ENCODE measurements around the gene NPW. TPM values are rescaled to one million over a fixed set of nuclear protein-coding genes. Genes with fewer than 3 reads are reported as not detected.
"Not testable (repeated sequence)": the region's sequence is repeated elsewhere in the genome, so short reads cannot be mapped to it uniquely, and the experiment has no call there.

NPW gene
- total and polyA plus RNA-seq, 11 donors: 0.19 to 0.69 TPM; not detected in 9

DNA sequence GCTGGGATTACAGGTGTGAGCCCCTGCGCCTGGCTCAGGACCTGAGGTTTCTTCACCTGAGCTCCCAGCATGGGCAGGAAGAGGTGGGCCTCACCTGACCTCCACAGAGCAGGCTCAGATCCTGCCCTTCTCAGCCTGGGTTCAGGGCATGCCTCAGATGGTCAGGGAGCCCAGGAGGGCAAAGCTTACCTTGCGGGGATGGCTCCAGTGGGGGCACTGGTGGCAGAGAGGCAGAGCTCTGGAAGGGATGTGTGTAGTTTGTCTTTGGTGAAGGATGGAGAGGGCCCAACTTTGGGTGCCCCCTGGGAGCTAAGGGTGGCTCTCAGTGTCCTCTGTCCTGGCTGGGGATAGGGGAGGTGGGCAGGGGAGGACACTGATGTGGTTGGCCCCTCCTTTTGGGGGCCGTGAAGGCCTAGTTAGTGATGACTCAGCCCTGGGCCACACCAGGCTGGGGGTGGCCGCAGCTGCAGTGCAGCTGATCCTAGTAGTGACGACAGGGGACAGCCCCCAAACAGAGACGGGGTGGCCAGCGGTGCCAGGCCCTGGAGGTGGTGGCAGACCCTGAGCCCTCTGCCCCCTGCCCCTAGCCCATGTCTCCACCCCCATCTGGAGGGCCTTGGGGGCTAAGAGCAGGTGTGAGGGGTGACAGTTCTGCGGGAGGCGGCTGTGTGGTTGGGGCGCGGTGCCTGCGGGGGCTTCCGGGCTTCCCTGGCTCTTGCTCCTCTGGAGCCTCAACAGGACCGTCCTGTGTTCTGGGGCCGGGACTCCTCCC is 12.9 kb downstream of the NPW start:
- Histone ChIP-seq H3K4me3 (peak overlapping the region in 11 of 12 donors; percentile 54 to 95 (median 72)), H3K4me1 (peaks cover 3 to 85% (median 47%) of the 10 kb centered on the region in 12 donors), H3K9me3 (no peaks in the 10 kb centered on the region), H3K27me3 (peaks cover 0 to 6% (median 0%) of the 10 kb centered on the region in 9 donors), H3K36me3 (peaks cover 2 to 61% (median 29%) of the 10 kb centered on the region in 9 donors), H3K27ac (peak overlapping the region; percentile 83 to 98 (median 94))
- ATAC-seq (peak; percentile 14 to 42 (median 30)), DNase-seq (peak in 3 of 5 donors; percentile 59 to 69 (median 60))
- WGBS, 4 donors: 42 to 61% (median 57%) methylated on average over 12 to 15 of the region's 15 CpGs
- intact Hi-C loops (cut with DNase I): no loop called here
- no peak for TF ChIP-seq POLR2A (IDR thresholded peaks at IDR 0.05)
- TF ChIP-seq, protein P1, sequence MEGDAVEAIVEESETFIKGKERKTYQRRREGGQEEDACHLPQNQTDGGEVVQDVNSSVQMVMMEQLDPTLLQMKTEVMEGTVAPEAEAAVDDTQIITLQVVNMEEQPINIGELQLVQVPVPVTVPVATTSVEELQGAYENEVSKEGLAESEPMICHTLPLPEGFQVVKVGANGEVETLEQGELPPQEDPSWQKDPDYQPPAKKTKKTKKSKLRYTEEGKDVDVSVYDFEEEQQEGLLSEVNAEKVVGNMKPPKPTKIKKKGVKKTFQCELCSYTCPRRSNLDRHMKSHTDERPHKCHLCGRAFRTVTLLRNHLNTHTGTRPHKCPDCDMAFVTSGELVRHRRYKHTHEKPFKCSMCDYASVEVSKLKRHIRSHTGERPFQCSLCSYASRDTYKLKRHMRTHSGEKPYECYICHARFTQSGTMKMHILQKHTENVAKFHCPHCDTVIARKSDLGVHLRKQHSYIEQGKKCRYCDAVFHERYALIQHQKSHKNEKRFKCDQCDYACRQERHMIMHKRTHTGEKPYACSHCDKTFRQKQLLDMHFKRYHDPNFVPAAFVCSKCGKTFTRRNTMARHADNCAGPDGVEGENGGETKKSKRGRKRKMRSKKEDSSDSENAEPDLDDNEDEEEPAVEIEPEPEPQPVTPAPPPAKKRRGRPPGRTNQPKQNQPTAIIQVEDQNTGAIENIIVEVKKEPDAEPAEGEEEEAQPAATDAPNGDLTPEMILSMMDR (IDR thresholded peaks at IDR 0.05): no peak

DNA sequence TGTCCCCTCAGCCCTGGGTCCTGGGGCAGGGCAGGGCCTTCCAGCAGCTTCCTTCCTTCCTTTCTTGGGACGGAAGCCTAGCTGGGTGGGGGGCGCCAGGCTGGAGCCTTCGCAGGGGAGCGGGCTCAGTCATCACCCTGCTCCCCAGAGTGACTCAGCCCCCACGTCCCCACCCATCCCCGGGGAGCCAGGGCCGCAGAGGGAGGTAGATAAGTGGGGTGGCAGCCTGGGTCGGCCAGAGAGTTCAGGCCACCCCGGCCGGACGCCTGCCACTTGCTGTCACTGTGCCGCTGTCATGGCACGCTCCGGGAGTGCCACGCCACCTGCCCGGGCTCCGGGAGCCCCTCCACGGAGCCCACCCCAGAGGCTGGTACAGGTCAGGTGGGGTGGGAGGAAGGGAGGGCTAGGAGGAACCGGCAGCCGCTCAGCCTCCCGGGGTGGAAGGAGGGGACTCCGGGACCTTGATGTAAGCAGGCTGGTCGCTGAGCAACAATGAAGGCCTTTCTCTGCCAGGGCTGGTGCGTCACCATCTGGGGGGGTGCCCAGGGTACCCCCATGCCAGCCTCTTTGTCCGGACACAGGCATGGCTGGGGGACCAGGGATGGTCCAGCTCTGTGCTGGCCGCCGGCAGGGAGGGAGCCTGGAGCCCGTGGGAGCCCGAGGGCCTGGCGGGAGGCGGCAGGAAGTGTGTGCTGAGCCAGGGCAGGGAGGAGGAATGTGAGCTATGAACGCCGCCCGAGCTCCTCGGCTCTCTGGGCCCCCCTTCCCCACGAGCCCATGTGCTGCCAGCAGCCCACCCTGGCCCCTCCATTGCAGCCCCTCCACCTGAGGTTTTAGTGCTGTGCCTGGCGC is 13.7 kb downstream of the NPW start:
- Histone ChIP-seq H3K27me3 (no peaks in the 10 kb centered on the region), H3K9me3 (no peaks in the 10 kb centered on the region), H3K27ac (peak overlapping the region; percentile 83 to 98 (median 94)), H3K4me1 (peaks cover 3 to 91% (median 51%) of the 10 kb centered on the region in 12 donors), H3K4me3 (peak overlapping the region; percentile 35 to 95 (median 72)), H3K36me3 (peaks cover 2 to 69% (median 34%) of the 10 kb centered on the region in 9 donors)
- TF ChIP-seq, protein P1 (IDR thresholded peaks at IDR 0.05): no peak
- TF ChIP-seq POLR2A (IDR thresholded peaks at IDR 0.05): peak in 1 of 2 donors; percentile 70
- intact Hi-C loops (cut with DNase I): no loop called here
- peak; percentile 78 to 89 (median 84) for DNase-seq
- 21 to 30% (median 28%) methylated on average over 5 to 37 of the region's 37 CpGs for WGBS, 4 donors
- ATAC-seq: peak; percentile 45 to 67 (median 56)

DNA sequence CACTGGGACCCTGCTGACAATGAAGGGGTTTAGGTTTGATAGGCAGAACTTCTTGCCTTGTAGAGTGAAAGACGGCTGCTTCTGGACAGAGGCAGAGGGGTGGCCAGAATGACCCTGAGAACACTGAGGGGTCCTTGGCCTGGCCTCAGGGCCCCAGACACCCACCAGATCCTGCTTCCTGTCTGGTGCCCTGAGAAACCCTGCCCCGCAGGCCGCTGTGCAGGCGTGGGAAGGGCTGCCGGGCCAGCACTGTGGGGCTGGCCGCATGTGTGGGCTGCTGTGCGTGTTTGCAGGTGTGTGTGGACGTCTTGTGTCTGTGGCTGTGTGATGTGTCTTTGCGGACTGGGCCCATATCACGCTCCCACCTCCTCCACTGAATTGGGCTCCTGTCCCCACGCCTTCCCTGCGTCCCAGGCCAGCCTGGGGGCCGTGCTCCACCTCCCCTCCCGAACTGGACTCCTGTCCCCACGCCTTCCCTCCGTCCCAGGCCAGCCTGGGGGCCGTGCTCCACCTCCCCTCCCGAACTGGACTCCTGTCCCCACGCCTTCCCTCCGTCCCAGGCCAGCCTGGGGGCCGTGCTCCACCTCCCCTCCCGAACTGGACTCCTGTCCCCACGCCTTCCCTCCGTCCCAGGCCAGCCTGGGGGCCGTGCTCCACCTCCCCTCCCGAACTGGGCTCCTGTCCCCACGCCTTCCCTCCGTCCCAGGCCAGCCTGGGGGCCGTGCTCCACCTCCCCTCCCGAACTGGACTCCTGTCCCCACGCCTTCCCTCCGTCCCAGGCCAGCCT is 14.5 kb downstream of the NPW start:
- Histone ChIP-seq H3K4me3 (peak overlapping the region; percentile 35 to 95 (median 72)), H3K36me3 (peaks cover 2 to 73% (median 39%) of the 10 kb centered on the region in 9 donors), H3K27ac (peak overlapping the region; percentile 83 to 98 (median 96)), H3K4me1 (peaks cover 3 to 91% (median 59%) of the 10 kb centered on the region in 12 donors)
- ATAC-seq; H3K9me3 ChIP-seq; intact Hi-C loops (cut with DNase I); H3K27me3 ChIP-seq: not testable (repeated sequence)
- peak in 3 of 5 donors; percentile 14 to 39 (median 36) for DNase-seq
- 29 to 62% (median 48%) methylated on average over 4 to 16 of the region's 32 CpGs for WGBS, 4 donors

Measured in heart left ventricle (tissue), 16 donors.